AG10803 (cell line): ENCODE data around the gene BET1L.
"Not testable (repeated sequence)": the region's sequence is repeated elsewhere in the genome, so short reads cannot be mapped to it uniquely, and the experiment has no call there.

Source experiments
- DNase-seq: peaks from one replicate; pipeline ENCODE4 v3.0.0; 2010; ENCODE audit warnings: low read depth
- H3K4me3 ChIP-seq: 2 replicates; pipeline ENCODE4 v1.5.1; 2011; ENCODE audit warnings: mild to moderate bottlenecking, low read length, control low read depth
- TF ChIP-seq, protein P1 (sequence below): conservative IDR thresholded peaks from 2 replicates; pipeline ENCODE4 v1.5.1; 2011; ENCODE audit warnings: mild to moderate bottlenecking, low read length, control low read depth, inconsistent platforms

The BET1L gene

GRCh38 chr11:221539-221938, 14.3 kb upstream of the BET1L start:
- TF ChIP-seq, protein P1, sequence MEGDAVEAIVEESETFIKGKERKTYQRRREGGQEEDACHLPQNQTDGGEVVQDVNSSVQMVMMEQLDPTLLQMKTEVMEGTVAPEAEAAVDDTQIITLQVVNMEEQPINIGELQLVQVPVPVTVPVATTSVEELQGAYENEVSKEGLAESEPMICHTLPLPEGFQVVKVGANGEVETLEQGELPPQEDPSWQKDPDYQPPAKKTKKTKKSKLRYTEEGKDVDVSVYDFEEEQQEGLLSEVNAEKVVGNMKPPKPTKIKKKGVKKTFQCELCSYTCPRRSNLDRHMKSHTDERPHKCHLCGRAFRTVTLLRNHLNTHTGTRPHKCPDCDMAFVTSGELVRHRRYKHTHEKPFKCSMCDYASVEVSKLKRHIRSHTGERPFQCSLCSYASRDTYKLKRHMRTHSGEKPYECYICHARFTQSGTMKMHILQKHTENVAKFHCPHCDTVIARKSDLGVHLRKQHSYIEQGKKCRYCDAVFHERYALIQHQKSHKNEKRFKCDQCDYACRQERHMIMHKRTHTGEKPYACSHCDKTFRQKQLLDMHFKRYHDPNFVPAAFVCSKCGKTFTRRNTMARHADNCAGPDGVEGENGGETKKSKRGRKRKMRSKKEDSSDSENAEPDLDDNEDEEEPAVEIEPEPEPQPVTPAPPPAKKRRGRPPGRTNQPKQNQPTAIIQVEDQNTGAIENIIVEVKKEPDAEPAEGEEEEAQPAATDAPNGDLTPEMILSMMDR: no peak
- H3K4me3 ChIP-seq: no peak overlapping the region
- DNase-seq: no peak

- not testable (repeated sequence) for H3K4me3 ChIP-seq, DNase-seq
Measured at GRCh38 chr11:220641-221215, 13.5 kb upstream of the BET1L start.

DNA sequence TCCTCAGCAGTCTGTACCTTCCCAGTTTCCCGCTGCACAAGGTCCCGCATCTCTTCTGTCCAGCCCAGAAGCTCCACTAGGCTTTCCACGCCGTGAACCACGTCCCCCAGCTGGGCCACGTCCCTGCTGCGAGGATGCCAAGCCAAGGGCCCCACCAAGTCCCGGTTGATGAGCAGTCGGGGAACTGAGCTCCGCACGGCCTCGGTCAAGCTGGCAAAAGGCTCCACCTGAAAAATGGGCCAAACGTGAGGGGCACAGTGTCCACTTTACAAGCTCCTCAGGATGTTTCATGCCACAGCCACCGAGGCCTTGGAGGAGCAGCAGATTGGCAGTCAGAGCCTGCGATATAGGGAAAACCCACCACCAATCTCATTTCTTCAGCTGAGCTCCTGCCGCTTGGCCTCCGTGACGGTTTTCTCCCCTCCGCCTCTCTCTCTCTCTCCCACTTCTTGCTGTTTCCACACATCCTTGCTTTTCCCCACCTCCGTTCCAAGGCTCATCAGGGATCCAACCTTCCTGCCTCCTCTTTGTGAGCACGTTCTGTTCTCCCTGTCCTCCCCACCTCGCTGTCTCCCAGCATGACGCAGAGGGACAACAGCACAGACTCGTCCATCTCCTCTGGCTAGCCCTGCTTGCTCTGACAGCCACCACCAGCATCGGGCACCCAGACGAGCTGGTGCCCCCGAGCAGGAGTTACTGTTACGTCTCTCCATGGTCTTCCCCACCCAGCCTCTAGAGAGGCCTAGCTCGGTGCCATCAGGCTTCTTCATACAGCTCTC, 11.8 kb upstream of the BET1L start:
- no peak overlapping the region for H3K4me3 ChIP-seq
- no peak for DNase-seq
- TF ChIP-seq, protein P1: no peak

DNA sequence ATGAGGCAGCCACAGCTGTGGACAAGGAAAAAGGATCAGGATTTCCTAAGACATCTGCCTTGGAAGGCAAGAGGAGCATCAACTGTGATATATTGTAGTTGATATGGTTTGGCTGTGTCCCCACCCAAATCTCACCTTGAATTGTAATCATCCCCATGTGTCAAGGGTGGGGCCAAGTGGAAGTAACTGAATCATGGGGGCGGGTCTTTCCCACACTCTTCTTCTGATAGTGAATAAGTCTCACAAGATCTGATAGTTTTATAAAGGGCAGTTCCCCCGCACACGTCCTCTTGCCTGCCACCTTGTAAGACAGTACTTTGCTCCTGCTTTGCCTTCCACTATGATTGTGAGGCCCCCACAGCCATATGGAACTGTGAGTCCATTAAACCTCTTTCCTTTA, 10.5 kb upstream of the BET1L start:
- H3K4me3 ChIP-seq: no peak overlapping the region
- TF ChIP-seq, protein P1: no peak
- no peak for DNase-seq

GRCh38 chr11:216081-216974, 9.1 kb upstream of the BET1L start:
- TF ChIP-seq, protein P1: no peak
- no peak for DNase-seq
- no peak overlapping the region for H3K4me3 ChIP-seq

DNA sequence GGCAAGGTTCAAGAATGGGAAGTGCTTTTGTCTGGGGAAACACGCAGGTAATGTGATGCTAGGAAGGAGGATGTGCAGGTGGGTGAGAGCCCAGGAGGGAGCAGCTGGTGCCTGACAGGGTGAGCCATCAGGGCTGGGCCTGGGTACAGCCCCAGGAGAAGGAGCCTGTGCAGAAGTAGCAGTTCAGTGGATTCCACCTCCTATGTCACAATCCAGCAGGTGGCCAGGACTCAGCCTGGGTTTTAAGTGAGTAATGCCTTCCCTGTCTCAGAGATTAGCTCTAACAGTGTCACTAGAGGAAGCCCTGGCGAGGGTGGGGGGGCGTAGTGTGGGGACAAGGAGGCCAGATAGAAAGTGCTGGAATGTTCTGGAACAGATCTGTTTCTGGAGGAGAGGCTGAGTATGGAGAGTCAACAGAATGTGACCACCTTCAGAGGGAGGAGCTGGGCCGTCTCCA, 8.4 kb upstream of the BET1L start:
- no peak overlapping the region for H3K4me3 ChIP-seq
- no peak for DNase-seq
- TF ChIP-seq, protein P1: no peak

DNA sequence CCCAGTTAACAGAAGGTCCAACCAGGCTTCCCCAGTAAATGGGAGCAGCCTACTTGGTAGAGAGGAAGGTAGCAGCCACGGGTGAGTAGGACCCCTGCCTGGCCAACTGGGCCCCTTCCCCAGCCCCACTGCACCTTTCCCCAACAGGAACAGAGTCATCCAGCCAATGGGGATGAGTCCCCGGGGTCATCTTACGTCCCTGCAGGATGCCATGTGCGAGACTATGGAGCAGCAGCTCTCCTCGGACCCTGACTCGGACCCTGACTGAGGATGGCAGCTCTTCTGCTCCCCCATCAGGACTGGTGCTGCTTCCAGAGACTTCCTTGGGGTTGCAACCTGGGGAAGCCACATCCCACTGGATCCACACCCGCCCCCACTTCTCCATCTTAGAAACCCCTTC, 6.9 kb upstream of the BET1L start:
- no peak for DNase-seq
- H3K4me3 ChIP-seq: no peak overlapping the region
- TF ChIP-seq, protein P1: no peak
